Measurements from ENCODE around the gene ZNF17.
"Not testable (repeated sequence)": the region's sequence is repeated elsewhere in the genome, so short reads cannot be mapped to it uniquely, and the experiment has no call there.

The ZNF17 gene
- total RNA-seq, result 11.8 reads per million, percentile 35 among the genes with 10 or more reads in this experiment

DNA sequence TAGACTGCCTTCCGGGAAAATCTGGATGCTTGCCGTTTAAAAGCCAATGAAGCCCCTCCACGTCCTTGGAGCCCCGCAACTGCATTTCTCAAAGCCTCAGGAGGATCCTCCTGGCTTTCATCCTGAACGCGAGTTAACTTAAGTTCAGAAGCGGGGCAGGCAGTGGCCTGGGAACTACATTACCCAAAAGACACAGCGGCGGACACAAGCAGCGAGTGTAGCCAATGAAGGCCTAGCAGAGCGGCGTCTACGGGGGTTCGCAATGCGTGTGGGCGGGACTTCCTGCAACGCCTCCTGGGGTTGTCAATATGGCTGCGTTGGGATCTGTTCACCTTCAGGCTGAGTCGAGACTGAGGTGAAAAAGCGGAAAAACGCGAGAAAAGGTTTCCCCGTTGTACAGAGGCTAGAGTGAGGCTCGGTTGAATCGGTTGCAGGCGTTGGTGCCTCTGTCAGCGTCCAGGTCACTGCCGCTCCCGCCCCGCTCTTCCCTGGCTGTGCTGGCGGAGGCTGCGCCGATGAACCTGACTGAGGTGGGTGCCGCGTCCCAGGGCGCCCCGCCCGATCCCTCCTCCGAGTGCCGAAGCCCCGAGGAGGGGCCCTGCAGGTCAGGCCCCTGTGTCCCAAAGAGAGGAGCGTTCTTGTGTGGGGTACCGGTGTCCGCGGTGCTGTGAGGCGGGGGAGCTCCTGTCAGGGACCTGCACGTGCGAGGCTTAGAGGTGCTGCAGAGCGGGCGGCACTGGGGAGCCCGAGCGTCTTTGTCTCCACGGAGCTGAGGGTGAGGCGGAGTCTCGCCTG is at the start of gene ZNF17:
ZNF17 (plus strand) TSS at position 285 of the 795 bp plus-strand sequence. CDS start 2,455 bp downstream, outside the sequence.
- DNase-seq, result peak; percentile 92

DNA sequence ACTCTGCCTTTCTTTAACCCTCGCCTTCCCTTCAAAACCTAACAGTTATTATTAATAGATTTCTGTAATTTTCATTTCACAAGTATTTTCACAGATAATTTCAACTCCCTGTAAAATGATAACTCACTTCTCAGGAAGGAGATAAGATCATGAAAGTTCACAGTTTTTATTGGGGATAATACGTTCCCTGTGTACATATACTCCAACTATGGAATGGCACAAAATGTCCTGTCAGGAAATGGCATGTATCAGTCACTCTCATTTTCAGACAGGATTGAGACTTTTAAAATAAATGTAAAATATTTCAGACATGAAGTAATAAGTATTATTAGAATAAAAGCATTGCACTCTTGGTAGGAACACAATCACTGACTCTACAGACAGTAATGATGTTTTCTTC is 48.5 kb upstream of the ZNF17 start:
- no peak for DNase-seq

DNA sequence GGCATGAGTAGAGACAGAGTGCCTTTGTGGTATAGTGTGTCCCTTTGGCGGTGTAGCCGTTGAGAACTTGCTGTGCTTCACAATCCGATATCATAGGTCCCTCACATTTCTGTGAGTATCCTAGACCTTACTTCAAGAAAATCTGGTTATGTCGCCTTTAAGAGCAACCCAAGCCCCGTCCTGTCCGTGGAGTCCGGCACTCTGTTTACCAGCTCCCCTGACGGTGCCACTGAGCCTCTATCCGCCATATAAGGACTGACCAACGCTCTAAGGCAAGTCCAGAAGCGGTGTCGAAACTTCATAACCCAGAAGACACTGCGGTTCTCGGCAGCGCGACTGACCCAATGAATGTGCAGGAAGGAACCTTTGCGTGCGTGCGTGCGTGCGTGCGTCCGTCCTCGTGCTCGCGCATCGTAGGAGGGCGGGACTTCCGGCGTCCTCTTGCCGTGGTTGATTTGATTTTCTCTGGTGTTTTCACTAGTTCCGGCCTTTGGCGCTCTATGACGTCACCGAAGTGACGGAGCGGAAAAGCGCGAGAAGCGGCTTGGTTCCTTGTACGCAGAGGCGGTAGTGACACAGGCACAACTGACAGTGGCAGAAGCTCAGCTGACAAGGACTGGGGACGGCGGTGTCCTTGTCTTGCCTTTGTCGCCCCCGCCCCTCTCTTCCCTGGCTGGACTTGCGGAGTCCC is 47.8 kb upstream of the ZNF17 start, which contains the start of the genes TRAPPC2B and ZNF547:
TRAPPC2B (plus strand) TSS at position 555 of the 691 bp plus-strand sequence. CDS start 1,283 bp downstream, outside the sequence.
ZNF547 (plus strand) TSS at position 555 of the 691 bp plus-strand sequence. CDS start 5,005 bp downstream, outside the sequence.
- peak; percentile 96 for DNase-seq

DNA sequence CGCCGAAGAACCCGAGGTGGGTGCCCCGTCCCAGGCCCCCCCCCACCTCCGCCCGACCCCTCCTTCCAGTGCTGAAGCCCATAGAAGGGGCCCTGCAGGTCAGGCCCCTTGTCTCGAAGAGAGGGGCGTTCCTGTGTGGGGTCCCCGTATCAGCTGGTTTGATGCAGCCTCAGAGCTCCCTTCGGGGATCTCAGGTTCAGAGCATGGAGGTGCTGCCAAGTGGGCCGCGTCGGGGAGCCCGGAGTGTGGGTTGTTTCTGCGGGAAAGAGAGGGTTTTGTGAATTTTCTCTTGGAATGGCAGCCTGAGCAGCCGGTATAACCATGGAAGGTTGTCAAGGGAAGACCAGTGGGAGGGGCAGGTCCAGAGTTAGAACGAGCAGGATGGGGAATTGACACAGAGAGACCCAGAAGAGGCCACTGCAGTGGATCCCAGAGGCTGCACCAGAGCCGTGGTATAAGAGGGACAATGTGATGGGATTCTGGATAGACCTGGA is 47.2 kb upstream of the ZNF17 start:
- no peak for DNase-seq

DNA sequence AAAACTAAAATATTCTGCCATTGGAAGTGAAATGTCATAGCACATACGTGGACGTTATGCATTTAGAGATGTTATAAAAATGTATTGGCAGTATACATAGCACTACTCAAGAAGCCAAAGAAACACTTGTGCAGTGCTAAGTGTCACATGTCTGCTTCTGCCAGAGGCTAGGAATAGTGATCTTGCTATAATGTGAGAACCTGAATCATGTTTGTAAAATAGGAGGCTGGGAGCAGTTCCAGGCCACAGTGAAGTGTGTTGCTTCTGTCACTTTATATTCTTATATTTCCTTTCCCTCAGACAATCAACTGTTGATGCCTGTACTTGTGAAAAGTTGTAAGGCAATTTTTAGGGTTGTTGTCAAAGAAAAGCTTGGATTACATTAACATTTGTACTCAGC is 44.2 kb upstream of the ZNF17 start:
- no peak for DNase-seq

DNA sequence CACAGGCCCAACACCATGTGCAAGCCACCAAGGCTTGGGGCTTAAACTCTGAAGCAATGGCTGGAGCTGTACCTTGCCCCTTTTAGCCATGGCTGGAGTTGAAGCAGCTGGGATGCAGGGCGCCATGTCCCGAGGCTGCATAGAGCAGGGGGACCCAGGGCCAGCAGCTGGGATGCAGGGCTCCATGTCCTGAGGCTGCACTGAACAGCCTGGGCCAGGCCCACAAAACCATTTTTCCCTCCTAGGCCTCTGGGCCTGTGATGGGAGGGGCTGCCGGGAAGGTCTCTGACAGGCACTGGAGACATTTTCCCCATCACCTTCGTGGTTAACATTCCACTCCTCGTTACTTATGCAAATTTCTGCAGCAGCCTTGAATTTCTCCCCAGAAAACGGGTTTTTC is 36.8 kb upstream of the ZNF17 start:
- DNase-seq, result no peak

DNA sequence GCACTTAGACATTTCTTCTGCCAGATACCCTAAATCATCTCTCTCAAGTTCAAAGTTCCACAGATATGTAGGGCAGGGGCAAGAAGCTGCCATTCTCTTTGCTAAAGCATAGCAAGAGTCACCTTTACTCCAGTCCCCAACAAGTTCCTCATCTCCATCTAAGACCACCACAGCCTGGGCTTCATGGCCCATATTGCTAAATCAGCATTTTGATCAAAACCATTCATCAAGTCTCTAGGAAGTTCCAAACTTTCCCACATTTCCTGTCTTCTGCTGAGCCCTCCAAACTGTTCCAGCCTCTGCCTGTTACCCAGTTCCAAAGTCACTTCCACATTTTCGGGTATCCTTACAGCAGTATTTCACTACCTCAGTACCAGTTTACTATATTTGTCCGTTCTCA is 36.3 kb upstream of the ZNF17 start:
- DNase-seq, result not testable (repeated sequence)

DNA sequence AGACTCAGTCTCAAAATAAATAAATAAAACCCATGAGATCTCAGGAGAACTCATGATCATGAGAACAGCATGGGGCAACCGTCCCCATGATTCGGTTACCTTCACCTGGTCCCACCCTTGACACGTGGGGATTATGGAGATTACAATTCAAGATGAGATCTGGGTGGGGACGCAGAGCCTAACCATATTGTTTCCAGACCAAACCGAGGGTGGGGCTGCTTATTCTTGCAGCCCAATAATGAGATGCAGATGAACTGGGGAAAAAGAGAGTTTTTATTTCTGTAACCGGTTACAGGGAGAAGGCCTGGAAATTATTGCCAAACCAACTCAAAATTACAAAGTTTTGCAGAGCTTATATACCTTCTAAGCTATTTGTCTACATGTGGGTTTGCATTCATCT is 34.8 kb upstream of the ZNF17 start:
- DNase-seq, result no peak

DNA sequence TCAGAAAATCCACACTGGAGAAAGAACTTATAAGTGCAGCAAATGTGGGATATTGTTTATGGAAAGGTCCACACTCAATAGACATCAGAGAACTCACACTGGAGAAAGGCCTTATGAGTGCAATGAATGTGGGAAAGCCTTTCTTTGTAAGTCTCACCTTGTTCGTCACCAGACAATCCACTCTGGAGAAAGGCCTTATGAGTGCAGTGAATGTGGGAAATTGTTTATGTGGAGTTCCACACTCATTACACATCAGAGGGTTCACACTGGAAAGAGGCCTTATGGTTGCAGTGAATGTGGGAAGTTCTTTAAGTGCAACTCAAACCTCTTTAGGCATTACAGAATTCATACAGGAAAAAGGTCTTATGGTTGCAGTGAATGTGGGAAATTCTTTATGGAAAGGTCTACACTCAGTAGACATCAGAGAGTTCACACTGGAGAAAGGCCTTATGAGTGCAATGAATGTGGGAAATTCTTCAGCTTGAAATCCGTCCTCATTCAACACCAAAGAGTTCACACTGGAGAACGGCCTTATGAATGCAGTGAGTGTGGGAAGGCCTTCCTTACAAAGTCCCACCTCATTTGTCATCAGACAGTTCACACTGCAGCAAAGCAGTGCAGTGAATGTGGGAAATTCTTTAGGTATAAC is 33.3 kb upstream of the ZNF17 start:
- no peak for DNase-seq

DNA sequence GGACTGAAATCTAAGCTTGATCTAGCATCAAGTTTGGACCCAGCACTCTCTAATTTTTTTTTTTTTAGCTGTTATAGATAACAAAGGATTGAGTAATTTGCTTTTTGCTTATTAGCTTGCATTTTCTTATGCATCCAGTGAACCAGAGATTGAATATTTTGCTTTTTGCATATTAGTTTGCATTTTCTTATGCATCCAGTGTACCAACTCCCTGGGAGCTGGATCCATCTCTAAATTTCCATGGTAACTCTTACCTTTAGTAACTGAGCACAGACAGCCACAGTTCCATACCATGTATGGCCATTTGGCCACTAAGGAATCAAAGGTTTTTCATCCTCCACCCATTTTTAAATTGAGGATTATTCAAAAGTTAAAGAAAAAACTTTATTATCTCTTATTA is 30.0 kb upstream of the ZNF17 start:
- no peak for DNase-seq

DNA sequence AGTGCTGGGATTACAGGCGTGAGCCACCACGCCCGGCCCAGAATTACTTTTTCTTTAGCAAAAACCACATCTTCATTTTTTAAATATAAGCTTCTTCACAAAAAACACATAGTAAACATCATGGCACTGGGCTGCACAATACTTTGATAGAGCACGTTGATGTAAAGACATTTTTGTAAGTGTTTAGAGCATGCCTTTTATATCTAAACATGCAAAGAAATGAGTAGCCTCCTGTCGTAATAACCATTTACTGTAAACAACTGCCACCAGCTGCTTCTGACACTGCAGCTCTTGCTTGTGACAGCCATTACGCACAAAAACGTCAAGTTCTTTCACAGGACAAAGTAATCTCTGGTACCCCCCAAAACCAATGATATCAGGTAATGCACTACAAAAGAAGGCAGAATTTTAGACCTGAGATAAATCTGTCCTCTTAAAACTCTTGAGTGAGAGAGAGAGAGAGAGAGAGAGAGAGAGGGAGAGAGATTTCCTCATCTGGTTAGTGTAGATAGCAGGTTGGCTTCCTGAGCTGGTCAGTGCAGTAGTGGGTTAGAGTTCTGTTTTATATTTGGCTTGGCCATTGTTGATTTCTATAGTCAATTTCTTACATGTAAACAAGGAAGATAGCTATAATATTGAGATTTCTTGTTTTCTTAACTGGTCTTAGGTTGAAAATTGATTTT is 28.0 kb upstream of the ZNF17 start:
- DNase-seq, result no peak

DNA sequence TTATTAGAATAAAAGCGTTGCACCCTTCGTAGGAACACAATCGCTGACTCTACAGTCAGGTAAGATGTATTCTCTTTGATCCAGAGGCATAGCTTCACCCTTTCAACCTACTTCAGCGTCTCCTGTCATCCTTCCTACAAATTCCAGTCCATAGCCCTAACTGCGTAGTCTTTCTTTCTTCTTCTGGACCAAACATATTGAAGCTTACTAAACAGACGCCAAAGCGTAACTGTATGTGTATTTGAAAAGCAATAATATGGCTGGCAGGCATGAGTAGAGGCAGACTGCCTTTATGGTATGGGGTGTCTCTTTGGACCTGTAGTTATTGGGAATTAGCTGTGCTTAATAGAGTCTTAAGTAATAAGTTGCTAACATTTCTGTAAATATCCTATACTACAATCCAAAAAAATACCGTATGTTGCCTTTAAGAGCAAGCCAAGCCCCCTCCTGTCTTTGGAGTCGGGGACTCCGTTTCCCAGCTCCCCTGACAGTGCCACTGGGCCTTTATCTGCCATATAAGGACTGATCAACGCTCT is 21.7 kb upstream of the ZNF17 start:
- DNase-seq, result no peak

DNA sequence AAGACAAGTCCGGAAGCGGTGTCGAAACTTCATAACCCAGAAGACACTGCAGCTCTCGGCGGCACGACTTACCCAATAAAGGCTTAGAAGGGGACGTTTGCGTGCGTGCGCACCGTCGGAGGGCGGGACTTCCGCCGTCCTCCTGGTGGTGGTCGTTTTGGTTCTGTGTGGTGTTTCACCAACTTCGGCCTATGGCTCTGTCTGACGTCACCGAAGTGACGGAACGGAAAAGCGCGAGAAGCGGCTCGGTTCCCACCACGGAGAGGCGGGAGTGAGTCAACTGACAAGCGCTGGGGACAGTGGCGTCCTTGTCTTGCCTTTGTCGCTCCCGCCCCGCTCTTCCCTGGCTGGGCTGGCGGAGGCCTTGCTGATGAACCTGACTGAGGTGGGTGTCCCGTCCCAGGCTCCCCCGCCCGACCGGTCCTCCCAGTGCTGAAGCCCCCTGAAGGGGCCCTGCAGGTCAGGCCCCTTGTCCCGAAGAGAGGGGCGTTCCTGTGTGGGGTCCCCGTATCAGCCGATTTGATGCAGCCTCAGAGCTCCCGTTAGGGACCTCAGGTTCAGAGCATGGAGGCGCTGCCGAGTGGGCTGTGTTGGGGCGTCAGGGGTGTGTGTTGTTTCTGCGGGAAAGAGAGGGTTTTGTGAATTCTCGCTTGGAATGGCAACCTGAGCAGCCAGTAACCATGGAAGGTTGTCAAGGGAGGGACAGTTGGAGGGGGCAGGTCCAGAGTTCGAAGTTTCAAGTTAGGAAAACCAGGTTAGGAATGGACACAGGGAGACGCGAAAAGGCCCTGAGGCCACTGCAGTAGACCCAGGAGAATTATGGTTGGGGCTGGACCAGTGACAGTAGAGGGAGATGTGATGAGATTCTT is 21.0 kb upstream of the ZNF17 start, which contains the start of gene ZNF548:
ZNF548 (plus strand) TSS at position 125 of the 869 bp plus-strand sequence; CDS start at position 371, 246 bp downstream.
- DNase-seq, result peak; percentile 97

DNA sequence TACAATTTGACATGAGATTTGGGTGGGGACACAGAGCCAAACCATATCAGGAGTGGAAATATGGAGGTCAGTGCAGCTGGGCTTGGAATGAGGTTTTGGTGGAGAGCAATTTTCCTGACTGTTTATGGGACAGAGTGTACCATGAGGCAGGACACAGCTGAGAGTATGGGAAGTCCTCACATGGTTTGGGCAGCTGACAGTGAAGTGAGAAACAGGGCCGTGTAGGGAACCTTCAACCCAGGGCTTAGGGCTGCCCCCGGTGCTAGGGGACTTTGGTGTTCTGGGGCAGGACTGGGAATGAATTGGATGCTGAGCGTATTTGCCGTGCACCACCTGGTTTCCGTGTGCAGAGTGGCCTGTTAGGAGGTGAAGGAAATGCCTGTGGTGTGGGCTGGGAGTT is 15.3 kb upstream of the ZNF17 start:
- no peak for DNase-seq

DNA sequence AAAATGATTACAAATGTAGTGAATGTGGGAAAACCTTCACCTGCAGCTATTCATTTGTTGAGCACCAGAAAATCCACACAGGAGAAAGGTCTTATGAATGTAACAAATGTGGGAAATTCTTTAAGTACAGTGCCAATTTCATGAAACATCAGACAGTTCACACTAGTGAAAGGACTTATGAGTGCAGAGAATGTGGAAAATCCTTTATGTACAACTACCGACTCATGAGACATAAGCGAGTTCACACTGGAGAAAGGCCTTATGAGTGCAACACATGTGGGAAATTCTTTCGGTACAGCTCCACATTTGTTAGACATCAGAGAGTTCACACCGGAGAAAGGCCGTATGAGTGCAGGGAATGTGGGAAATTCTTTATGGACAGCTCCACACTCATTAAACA is 12.1 kb upstream of the ZNF17 start:
- no peak for DNase-seq

DNA sequence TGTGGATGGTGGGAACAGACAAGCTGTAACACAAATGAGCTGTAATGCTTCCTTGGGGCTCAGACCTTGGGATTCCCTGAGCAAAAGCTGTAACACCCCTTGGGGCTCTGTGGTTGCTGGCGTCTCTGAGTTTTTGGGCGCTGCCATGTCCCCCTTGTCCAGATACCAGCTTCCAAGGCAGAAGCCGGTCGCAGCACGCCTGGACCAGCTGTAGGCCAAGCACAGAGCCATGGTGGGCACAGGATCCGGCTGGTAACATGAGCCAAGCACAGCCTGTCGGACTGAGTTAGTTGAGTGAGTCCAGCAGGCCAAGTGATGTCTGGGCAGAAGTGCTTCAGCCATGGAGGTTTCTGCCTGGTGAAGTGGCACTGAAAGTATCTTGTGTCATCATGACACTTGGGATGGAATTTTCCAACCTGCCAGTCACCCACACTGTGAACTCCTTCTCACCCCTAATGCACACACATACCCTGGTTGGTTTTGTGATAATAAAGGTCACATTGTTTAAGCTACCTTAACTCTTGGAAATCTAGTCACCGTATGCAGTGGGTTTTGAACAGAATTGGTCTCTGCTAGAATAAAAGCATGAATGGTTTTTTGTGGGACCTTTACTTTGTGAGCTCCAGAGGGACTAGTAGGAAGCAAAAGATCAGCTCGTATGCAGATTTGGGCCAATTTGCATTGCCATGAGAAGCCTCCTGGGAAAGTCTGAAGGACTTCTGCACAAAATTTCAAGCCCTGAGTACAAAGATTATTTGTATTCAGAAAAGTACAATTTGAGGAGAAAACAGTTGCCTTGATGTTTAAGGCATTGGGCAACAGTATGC is 7.0 kb upstream of the ZNF17 start:
- DNase-seq, result no peak

DNA sequence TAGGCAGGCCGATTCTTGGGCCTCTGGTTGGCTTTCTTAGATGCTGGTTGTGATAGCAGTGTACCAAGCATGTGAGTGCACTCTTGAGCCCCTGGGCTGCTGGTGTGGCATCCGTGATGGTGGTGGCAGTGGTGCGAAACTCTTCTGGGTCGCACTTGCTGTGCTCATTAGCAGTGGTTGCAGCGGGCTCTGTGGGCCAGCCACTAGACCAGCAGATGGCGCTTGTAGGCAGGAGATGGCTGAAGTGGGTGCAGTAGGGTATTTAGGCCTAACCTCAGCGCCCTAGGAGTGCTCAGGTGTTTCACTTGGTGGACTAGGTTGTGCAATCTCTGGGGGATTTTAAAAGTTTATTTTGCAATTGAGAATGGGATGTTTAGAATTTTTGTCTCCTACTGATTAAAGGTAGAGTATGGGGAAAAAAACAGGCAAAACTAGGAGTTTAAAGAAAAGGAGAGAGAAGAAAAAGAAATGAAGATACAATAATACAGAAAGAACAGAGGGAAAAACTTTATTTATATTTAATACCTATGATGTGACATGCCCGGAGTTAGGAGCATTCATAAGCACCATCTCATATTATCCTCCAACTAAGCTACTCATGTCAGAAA is 4.3 kb upstream of the ZNF17 start:
- DNase-seq, result peak; percentile 57

DNA sequence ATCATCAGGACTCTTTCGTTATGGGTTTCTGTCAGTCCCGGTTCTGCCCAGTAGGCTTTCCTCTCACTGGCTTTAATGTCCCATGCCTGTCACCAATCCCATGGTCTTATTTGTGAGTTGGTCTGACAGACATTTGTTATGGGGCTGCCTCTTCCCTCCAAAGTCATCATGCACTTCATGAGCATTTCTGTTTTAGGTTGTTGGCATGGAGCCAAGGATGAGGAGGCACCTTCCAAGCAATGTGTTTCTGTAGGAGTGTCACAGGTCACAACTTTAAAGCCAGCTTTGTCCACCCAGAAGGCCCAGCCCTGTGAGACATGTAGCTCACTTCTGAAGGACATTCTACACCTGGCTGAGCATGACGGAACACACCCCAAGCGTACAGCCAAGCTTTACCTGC is 8.5 kb downstream of the ZNF17 start:
- no peak for DNase-seq

DNA sequence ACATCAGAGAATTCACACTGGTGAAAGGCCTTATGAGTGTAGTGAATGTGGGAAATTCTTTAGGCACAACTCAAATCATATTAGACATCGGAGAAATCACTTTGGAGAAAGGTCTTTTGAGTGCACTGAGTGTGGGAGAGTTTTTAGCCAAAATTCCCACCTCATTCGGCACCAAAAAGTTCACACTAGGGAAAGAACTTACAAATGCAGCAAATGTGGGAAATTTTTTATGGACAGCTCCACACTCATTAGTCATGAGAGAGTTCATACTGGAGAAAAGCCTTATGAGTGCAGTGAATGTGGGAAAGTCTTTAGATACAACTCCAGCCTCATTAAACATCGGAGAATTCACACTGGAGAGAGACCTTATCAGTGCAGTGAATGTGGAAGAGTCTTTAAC is 10.1 kb downstream of the ZNF17 start:
- DNase-seq, result no peak
